ENCODE results near the gene PRKCSH.

Gene PRKCSH

GRCh38 chr19:11486661-11487503 lies 51.4 kb downstream of the PRKCSH start:
- no peak for TF ChIP-seq TAF1 (IDR thresholded peaks at IDR 0.05; ENCODE audit: borderline replicate concordance, insufficient read depth, low read length)
- no peak for TF ChIP-seq FOXP2 (optimal IDR thresholded peaks at IDR 0.05; ENCODE audit: borderline replicate concordance, extremely low read depth, extremely low read length, insufficient read depth)
- TF ChIP-seq SIN3A (IDR thresholded peaks at IDR 0.05; ENCODE audit: borderline replicate concordance, insufficient read depth, low read length): no peak
- no peak for TF ChIP-seq POLR2AphosphoS5 (IDR thresholded peaks at IDR 0.05; ENCODE audit: low read depth, low read length)
- no peak for TF ChIP-seq REST (IDR thresholded peaks at IDR 0.05; ENCODE audit: insufficient read depth in 1 of 2, low read depth in 2 of 2, low read length in 2 of 2)

- TF ChIP-seq TAF1 (IDR thresholded peaks at IDR 0.05; ENCODE audit: borderline replicate concordance, insufficient read depth, low read length) (no peak), POLR2AphosphoS5 (IDR thresholded peaks at IDR 0.05; ENCODE audit: low read depth, low read length) (no peak)
Observed at GRCh38 chr19:11489378-11489777, 53.9 kb downstream of the PRKCSH start.

GRCh38 chr19:11494634-11495285 lies 59.3 kb downstream of the PRKCSH start:
- TF ChIP-seq REST (IDR thresholded peaks at IDR 0.05; ENCODE audit: insufficient read depth in 1 of 2, low read depth in 2 of 2, low read length in 2 of 2): no peak
- TF ChIP-seq TAF1 (IDR thresholded peaks at IDR 0.05; ENCODE audit: borderline replicate concordance, insufficient read depth, low read length): no peak
- TF ChIP-seq POLR2AphosphoS5 (IDR thresholded peaks at IDR 0.05; ENCODE audit: low read depth, low read length): no peak
- no peak for TF ChIP-seq FOXP2 (optimal IDR thresholded peaks at IDR 0.05; ENCODE audit: borderline replicate concordance, extremely low read depth, extremely low read length, insufficient read depth)
- TF ChIP-seq SIN3A (IDR thresholded peaks at IDR 0.05; ENCODE audit: borderline replicate concordance, insufficient read depth, low read length): no peak

GRCh38 chr19:11495481-11495880 lies 60.0 kb downstream of the PRKCSH start:
- TF ChIP-seq TAF1 (IDR thresholded peaks at IDR 0.05; ENCODE audit: borderline replicate concordance, insufficient read depth, low read length) (no peak), POLR2AphosphoS5 (IDR thresholded peaks at IDR 0.05; ENCODE audit: low read depth, low read length) (no peak), SIN3A (IDR thresholded peaks at IDR 0.05; ENCODE audit: borderline replicate concordance, insufficient read depth, low read length) (no peak), FOXP2 (optimal IDR thresholded peaks at IDR 0.05; ENCODE audit: borderline replicate concordance, extremely low read depth, extremely low read length, insufficient read depth) (no peak), REST (IDR thresholded peaks at IDR 0.05; ENCODE audit: insufficient read depth in 1 of 2, low read depth in 2 of 2, low read length in 2 of 2) (no peak)

GRCh38 chr19:11495885-11496284 lies 60.5 kb downstream of the PRKCSH start:
- TF ChIP-seq POLR2AphosphoS5 (IDR thresholded peaks at IDR 0.05; ENCODE audit: low read depth, low read length) (no peak), SIN3A (IDR thresholded peaks at IDR 0.05; ENCODE audit: borderline replicate concordance, insufficient read depth, low read length) (no peak), TAF1 (IDR thresholded peaks at IDR 0.05; ENCODE audit: borderline replicate concordance, insufficient read depth, low read length) (no peak), REST (IDR thresholded peaks at IDR 0.05; ENCODE audit: insufficient read depth in 1 of 2, low read depth in 2 of 2, low read length in 2 of 2) (no peak), FOXP2 (optimal IDR thresholded peaks at IDR 0.05; ENCODE audit: borderline replicate concordance, extremely low read depth, extremely low read length, insufficient read depth) (no peak)
